Panc1 (cell line): ENCODE measurements around the gene OR10R2. TPM values are rescaled to one million over a fixed set of nuclear protein-coding genes. Genes with fewer than 3 reads are reported as not detected.

Experiments
- ATAC-seq: fragments of 200-7000 bp; cut with Tn5 transposase; 2 replicates; pipeline ENCODE4 v1.9.1; 2020; ENCODE audit warnings: mild to moderate bottlenecking, moderate library complexity
- Bru-seq: library from RNA; stranded (reverse); fragments of 400-500 nt; gene quantifications from one replicate; lab custom pipeline; 2021; lab: Mats Ljungman, UMichigan
- BruChase-seq, 2 experiments: library from RNA; stranded (reverse); fragments of 400-500 nt; gene quantifications; one replicate each; lab custom pipeline; 2021; lab: Mats Ljungman, UMichigan
- BruUV-seq: library from RNA; stranded (reverse); fragments of 400-500 nt; replicated peaks from 2 replicates; lab custom pipeline; 2021; lab: Mats Ljungman, UMichigan
- CTCF ChIA-PET: fragments of 300-600 bp; sonication (Branson Sonifier 250); formaldehyde crosslinking; loops from one replicate; lab custom pipeline; 2022; ENCODE audit warnings: antibody characterized with exemption; lab: Charles Lee
- POLR2A ChIA-PET: fragments of 300-600 bp; sonication (Branson Sonifier 250); formaldehyde crosslinking; loops from one replicate; lab custom pipeline; 2022; ENCODE audit warnings: antibody characterized with exemption; lab: Charles Lee
- DNase-seq: peaks from one replicate; pipeline ENCODE4 v3.0.0-alpha.2; 2010; ENCODE audit warnings: low read depth, low spot score
- H3K27ac ChIP-seq: 2 replicates; pipeline ENCODE4 v1.5.1; 2011; ENCODE audit warnings: mild to moderate bottlenecking, low read length, inconsistent platforms
- H3K27me3 ChIP-seq: fragments of 200-500 bp; sonication (Bioruptor generic); 2 replicates; pipeline ENCODE4 v1.6.0; 2014; ENCODE audit warnings: low read length, inconsistent platforms; ENCODE audit not compliant: control insufficient read depth, insufficient read depth
- H3K36me3 ChIP-seq: fragments of 200-500 bp; sonication (Bioruptor generic); 2 replicates; pipeline ENCODE4 v1.5.1; 2014; ENCODE audit warnings: inconsistent platforms, mild to moderate bottlenecking, low read length, moderate library complexity; ENCODE audit not compliant: control insufficient read depth, insufficient read depth
- H3K4me1 ChIP-seq: 2 replicates; pipeline ENCODE4 v1.5.1; 2011; ENCODE audit warnings: inconsistent platforms, mild to moderate bottlenecking, low read length, moderate library complexity; ENCODE audit not compliant: control insufficient read depth, insufficient read depth
- H3K4me3 ChIP-seq, 2 experiments: 2 replicates each; pipeline ENCODE4 v1.5.1; 2011 to 2012; ENCODE audit warnings: low read depth in 2 of 2, low read length in 2 of 2, mild to moderate bottlenecking in 2 of 2, inconsistent platforms in 1 of 2, moderate library complexity in 1 of 2
- H3K9me3 ChIP-seq: fragments of 200-500 bp; sonication (Bioruptor generic); 2 replicates; pipeline ENCODE4 v1.5.1; 2014; ENCODE audit warnings: low read depth, mild to moderate bottlenecking, inconsistent platforms, low read length, moderate library complexity; ENCODE audit not compliant: control insufficient read depth, insufficient read depth
- POLR2AphosphoS5 ChIP-seq: IDR thresholded peaks from 2 replicates; pipeline ENCODE4 v1.6.1; 2012; ENCODE audit warnings: mild to moderate bottlenecking, low read depth, low read length, moderate library complexity
- SIN3A ChIP-seq: IDR thresholded peaks from 2 replicates; pipeline ENCODE4 v1.6.1; 2012; ENCODE audit warnings: low read depth, mild to moderate bottlenecking, low read length, moderate library complexity, borderline replicate concordance; ENCODE audit not compliant: insufficient read depth
- TCF7L2 ChIP-seq: IDR thresholded peaks from 2 replicates; pipeline ENCODE4 v1.6.1; 2011; ENCODE audit warnings: mild to moderate bottlenecking, low read depth, low read length, inconsistent platforms
- in situ Hi-C: cut with HindIII; loops from 2 replicates; pipeline ENCODE4 v1.10.0; 2016; ENCODE audit warnings: low sequenced_read_pairs, low pct_unique_long_range_greater_than_20kb
- intact Hi-C: fragments of 100-400 bp; cut with micrococcal nuclease; formaldehyde crosslinking; loops from one replicate; pipeline ENCODE4 v1.10.0; 2022; ENCODE audit not compliant: unreplicated experiment
- long read RNA-seq: library from polyadenylated mRNA; unstranded; transcript quantifications from one replicate; pipeline ENCODE4 v2.0.0, GENCODE V29; 2021; ENCODE audit not compliant: unreplicated experiment
- polyA plus RNA-seq: library from polyadenylated mRNA; unstranded; fragments of >200 nt; gene quantifications from one replicate; pipeline ENCODE4 v1.2.1, GENCODE V29; 2012; ENCODE audit warnings: missing spikeins; ENCODE audit not compliant: insufficient read length
- total RNA-seq: library from RNA; stranded (reverse); gene quantifications from one replicate; pipeline ENCODE4 v1.2.1, GENCODE V29; 2021; ENCODE audit not compliant: unreplicated experiment
- TF ChIP-seq, protein P1 (sequence below), 2 experiments: IDR thresholded peaks; 2 replicates each; pipeline ENCODE4 v1.6.1; 2011 to 2012; ENCODE audit warnings: low read depth in 2 of 2, control low read depth in 1 of 2, low read length in 1 of 2, mild to moderate bottlenecking in 1 of 2, moderate library complexity in 1 of 2; ENCODE audit not compliant: insufficient read depth in 1 of 2
- TF ChIP-seq, protein P2 (sequence below): fragments of 450-650 bp; IDR thresholded peaks from 2 replicates; pipeline ENCODE4 v1.5.1; 2017; ENCODE audit warnings: mild to moderate bottlenecking

Gene OR10R2
- total RNA-seq (not detected), Bru-seq, nascent RNA (not detected), BruChase-seq, experiment 1, labeled RNA remaining after a 2-hour chase (not detected), BruChase-seq, experiment 2, labeled RNA remaining after a 6-hour chase (not detected)
- not detected for polyA plus RNA-seq
- long read RNA-seq, result 0 reads

DNA sequence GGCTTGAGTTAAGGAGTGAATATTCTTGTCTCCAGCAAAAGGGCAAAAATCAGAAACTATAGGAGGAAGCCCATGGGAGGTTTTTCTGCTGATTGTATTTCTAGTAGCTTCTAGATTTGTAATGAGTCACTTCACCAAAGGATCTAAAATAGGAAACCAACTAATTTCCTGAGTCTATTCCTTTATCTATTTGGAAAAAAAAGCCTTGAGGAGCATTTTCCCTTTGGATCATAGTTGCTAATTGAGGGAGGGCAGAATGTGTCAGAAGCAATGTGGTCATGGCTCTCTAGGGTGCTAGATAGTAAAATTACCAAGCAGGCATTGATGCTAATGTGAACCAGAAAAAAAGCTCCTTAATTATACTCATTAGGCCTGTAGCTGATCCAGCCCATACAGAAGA lies at the start of gene OR10R2:
Gene OR10R2 (plus strand): TSS at position 301 of the 400 bp plus-strand sequence. CDS start 106 bp downstream, outside the sequence.
- intact Hi-C loops, result no loop called here
- in situ Hi-C loops, result no loop called here
- TF ChIP-seq, protein P1, sequence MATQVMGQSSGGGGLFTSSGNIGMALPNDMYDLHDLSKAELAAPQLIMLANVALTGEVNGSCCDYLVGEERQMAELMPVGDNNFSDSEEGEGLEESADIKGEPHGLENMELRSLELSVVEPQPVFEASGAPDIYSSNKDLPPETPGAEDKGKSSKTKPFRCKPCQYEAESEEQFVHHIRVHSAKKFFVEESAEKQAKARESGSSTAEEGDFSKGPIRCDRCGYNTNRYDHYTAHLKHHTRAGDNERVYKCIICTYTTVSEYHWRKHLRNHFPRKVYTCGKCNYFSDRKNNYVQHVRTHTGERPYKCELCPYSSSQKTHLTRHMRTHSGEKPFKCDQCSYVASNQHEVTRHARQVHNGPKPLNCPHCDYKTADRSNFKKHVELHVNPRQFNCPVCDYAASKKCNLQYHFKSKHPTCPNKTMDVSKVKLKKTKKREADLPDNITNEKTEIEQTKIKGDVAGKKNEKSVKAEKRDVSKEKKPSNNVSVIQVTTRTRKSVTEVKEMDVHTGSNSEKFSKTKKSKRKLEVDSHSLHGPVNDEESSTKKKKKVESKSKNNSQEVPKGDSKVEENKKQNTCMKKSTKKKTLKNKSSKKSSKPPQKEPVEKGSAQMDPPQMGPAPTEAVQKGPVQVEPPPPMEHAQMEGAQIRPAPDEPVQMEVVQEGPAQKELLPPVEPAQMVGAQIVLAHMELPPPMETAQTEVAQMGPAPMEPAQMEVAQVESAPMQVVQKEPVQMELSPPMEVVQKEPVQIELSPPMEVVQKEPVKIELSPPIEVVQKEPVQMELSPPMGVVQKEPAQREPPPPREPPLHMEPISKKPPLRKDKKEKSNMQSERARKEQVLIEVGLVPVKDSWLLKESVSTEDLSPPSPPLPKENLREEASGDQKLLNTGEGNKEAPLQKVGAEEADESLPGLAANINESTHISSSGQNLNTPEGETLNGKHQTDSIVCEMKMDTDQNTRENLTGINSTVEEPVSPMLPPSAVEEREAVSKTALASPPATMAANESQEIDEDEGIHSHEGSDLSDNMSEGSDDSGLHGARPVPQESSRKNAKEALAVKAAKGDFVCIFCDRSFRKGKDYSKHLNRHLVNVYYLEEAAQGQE (IDR thresholded peaks at IDR 0.05; ENCODE audit: insufficient read depth in 1 of 2, low read depth in 2 of 2, low read length in 1 of 2), result no peak
- TF ChIP-seq TCF7L2, result no peak
- TF ChIP-seq POLR2AphosphoS5, result no peak
- TF ChIP-seq SIN3A, result no peak
- TF ChIP-seq, protein P2, sequence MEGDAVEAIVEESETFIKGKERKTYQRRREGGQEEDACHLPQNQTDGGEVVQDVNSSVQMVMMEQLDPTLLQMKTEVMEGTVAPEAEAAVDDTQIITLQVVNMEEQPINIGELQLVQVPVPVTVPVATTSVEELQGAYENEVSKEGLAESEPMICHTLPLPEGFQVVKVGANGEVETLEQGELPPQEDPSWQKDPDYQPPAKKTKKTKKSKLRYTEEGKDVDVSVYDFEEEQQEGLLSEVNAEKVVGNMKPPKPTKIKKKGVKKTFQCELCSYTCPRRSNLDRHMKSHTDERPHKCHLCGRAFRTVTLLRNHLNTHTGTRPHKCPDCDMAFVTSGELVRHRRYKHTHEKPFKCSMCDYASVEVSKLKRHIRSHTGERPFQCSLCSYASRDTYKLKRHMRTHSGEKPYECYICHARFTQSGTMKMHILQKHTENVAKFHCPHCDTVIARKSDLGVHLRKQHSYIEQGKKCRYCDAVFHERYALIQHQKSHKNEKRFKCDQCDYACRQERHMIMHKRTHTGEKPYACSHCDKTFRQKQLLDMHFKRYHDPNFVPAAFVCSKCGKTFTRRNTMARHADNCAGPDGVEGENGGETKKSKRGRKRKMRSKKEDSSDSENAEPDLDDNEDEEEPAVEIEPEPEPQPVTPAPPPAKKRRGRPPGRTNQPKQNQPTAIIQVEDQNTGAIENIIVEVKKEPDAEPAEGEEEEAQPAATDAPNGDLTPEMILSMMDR, result no peak
- no peak for ATAC-seq
- BruUV-seq, result no TSS peak
- no peaks in the 10 kb centered on the region for H3K27me3 ChIP-seq
- no peaks in the 10 kb centered on the region for H3K9me3 ChIP-seq
- POLR2A ChIA-PET, result no interaction called here
- H3K36me3 ChIP-seq, result no peaks in the 10 kb centered on the region
- CTCF ChIA-PET, result no interaction called here
- H3K27ac ChIP-seq, result no peak within 1 kb of the TSS
- H3K4me1 ChIP-seq, result no peaks in the 10 kb centered on the region
- no peak within 1 kb of the TSS for H3K4me3 ChIP-seq
- no peak for DNase-seq

DNA sequence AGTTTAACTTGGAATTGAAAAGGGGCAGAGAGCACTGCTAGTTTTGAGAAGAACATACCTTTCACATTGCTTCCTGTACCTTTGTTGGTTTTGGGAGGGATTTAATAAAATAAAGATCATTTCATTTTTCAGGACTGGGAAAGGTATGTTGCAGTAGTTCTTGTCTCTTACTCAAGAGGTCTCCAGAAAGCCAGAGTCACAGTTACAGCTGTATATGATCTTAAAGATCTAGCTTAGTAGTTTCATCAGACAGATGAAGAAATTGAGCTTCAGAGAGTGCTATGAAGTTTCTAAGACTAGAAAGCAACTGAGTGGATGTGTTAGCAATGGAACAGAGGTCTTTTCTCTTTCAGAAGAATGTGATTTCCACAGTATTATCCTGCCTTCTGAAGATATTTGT lies 47.0 kb upstream of the OR10R2 start:
- ATAC-seq (no peak), DNase-seq (no peak)
- no peaks in the 10 kb centered on the region for H3K4me1 ChIP-seq
- H3K36me3 ChIP-seq, result no peaks in the 10 kb centered on the region
- no TSS peak for BruUV-seq
- TF ChIP-seq, protein P2, result no peak
- TF ChIP-seq POLR2AphosphoS5 (no peak), TCF7L2 (no peak), SIN3A (no peak)
- TF ChIP-seq, protein P1 (IDR thresholded peaks at IDR 0.05; ENCODE audit: insufficient read depth in 1 of 2, low read depth in 2 of 2, low read length in 1 of 2), result no peak
- no peaks in the 10 kb centered on the region for H3K9me3 ChIP-seq
- POLR2A ChIA-PET, result no interaction called here
- H3K4me3 ChIP-seq, result no peak overlapping the region
- no peaks in the 10 kb centered on the region for H3K27me3 ChIP-seq
- intact Hi-C loops, result no loop called here
- CTCF ChIA-PET, result no interaction called here
- in situ Hi-C loops, result no loop called here
- H3K27ac ChIP-seq, result no peak overlapping the region
